Astrocyte (in vitro differentiated cells and primary cell): ENCODE measurements around the gene NRF1.

ENCODE experiments used
- EZH2 ChIP-seq: IDR thresholded peaks from 2 replicates; pipeline ENCODE4 v1.6.1; 2012; ENCODE audit warnings: mild to moderate bottlenecking, low read length, inconsistent platforms; ENCODE audit not compliant: insufficient read depth
- TF ChIP-seq, protein P1 (sequence below): IDR thresholded peaks from 2 replicates; pipeline ENCODE4 v1.5.1; 2011; ENCODE audit warnings: low read depth, mild to moderate bottlenecking, inconsistent platforms, low read length, moderate library complexity; ENCODE audit not compliant: insufficient read depth

- TF ChIP-seq, protein P1, sequence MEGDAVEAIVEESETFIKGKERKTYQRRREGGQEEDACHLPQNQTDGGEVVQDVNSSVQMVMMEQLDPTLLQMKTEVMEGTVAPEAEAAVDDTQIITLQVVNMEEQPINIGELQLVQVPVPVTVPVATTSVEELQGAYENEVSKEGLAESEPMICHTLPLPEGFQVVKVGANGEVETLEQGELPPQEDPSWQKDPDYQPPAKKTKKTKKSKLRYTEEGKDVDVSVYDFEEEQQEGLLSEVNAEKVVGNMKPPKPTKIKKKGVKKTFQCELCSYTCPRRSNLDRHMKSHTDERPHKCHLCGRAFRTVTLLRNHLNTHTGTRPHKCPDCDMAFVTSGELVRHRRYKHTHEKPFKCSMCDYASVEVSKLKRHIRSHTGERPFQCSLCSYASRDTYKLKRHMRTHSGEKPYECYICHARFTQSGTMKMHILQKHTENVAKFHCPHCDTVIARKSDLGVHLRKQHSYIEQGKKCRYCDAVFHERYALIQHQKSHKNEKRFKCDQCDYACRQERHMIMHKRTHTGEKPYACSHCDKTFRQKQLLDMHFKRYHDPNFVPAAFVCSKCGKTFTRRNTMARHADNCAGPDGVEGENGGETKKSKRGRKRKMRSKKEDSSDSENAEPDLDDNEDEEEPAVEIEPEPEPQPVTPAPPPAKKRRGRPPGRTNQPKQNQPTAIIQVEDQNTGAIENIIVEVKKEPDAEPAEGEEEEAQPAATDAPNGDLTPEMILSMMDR: no peak
- TF ChIP-seq EZH2: no peak
Observed at GRCh38 chr7:129714514-129715063, 103.1 kb downstream of the NRF1 start.
